HG02870 (cell line): Measurements from ENCODE around the gene SRGAP1.
A peak's percentile ranks its signal among the peaks of the same experiment; 100 is the strongest.
"Not testable (repeated sequence)": the region's sequence is repeated elsewhere in the genome, so short reads cannot be mapped to it uniquely, and the experiment has no call there.

Experiments used
- ATAC-seq: cut with Tn5 transposase; IDR thresholded peaks from one replicate; pipeline ENCODE4 v1.9.1; 2021; ENCODE audit warnings: mild to moderate bottlenecking, moderate library complexity; ENCODE audit not compliant: unreplicated experiment

Gene SRGAP1

DNA sequence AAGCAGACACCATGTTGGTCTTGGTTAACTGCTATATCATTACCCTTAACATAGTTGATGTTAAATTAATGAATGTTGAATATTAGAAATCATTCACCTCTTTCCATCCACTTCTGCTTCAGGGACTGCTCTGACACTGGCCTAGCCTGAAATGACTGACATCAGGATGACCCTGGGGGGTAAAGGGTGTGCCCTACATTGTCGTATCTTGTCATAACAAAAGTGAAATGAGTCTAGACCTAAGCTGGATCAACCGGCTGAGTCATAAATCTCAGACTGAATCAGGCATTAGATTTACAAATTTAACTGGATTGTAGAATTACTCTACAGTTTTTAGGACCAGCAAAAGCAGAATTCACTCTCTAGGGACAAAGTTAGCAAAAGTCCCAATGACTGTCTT is 342.3 kb downstream of the SRGAP1 start:
- peak; percentile 84 for ATAC-seq

GRCh38 chr12:64187370-64187769 is 342.9 kb downstream of the SRGAP1 start:
- no peak for ATAC-seq

DNA sequence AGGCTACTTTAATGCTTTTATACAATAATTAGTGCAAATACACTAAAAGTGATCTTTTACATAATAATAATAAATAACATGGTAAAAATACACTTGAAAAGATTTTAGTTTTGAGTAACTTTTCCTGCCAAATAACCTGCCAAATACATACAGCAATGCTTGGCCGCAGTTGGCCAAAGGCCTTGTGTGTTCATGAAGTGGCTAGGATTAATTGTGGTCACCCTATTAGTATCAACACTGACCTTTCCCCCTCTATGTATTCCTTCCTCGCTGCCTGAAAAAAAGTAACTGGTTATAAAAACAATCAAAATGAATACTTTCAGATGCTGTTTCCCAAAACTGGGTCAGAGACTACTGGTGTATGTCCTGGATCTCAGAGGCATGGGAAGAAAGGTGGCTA is 343.3 kb downstream of the SRGAP1 start:
- no peak for ATAC-seq

- no peak for ATAC-seq
These were observed 345.0 kb downstream of the SRGAP1 start for GRCh38 chr12:64189530-64189929.

GRCh38 chr12:64190140-64190539 is 345.6 kb downstream of the SRGAP1 start:
- ATAC-seq: no peak

- ATAC-seq: peak; percentile 96
These were observed 348.3 kb downstream of the SRGAP1 start for GRCh38 chr12:64192644-64193444.

- no peak for ATAC-seq
These were observed 349.4 kb downstream of the SRGAP1 start for GRCh38 chr12:64193931-64194330.

- no peak for ATAC-seq
These were observed 350.0 kb downstream of the SRGAP1 start for GRCh38 chr12:64194333-64195149.

- ATAC-seq: not testable (repeated sequence)
These were observed 351.3 kb downstream of the SRGAP1 start for GRCh38 chr12:64195841-64196240.

GRCh38 chr12:64203036-64203435 is 358.5 kb downstream of the SRGAP1 start:
- no peak for ATAC-seq

DNA sequence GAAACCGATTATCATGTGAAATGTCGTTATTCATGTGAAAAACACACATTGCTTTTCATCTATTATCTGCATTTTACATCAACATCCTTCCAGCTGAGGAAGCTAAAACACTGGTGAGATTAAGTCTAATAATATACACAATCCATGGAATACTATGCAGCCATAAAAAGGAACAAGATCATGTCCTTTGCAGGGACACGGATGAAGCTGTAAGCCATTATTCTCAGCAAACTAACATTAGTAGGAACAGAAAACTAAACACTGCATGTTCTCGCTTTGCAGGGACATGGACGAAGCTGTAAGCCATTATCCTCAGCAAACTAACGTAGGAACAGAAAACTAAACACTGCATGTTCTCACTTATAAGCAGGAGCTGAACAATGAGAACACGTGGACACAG is 359.3 kb downstream of the SRGAP1 start:
- no peak for ATAC-seq

- ATAC-seq: no peak
These were observed 361.0 kb downstream of the SRGAP1 start for GRCh38 chr12:64205542-64205941.

DNA sequence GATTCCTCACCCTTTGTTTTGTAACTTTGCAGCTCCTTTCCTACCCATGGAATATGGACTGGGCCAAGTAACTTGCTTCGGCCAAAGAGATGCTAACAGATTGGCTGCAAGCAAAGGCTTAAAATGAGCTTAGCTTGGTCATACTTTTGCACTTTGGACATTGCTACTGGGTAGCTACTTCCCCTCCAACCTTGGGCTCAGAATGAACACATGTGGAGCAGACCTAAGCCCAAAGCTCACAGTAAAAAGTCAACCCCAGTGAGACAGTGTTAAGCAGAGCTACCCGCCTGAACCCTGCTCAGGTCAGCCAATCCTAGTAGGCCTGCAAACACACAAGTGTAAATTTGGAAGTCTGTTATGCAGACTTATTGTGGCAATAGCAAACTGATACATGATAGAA is 363.0 kb downstream of the SRGAP1 start:
- no peak for ATAC-seq
